Heart left ventricle (tissue), 16 donors: ENCODE data around the gene OR52H1. TPM values are rescaled to one million over a fixed set of nuclear protein-coding genes. Genes with fewer than 3 reads are reported as not detected.

Experiments used
- ATAC-seq, 4 donors: fragments of 200-7000 bp; cut with Tn5 transposase; one replicate each; pipeline ENCODE4 v1.9.1; 2020 to 2022; ENCODE audit warnings: moderate library complexity in 4 of 4, mild to moderate bottlenecking in 3 of 4, moderate number of reproducible peaks in 1 of 4
- DNase-seq, 5 donors: peaks; one replicate each; pipeline ENCODE4 v3.0.0-alpha.2; 2020
- H3K27ac ChIP-seq, 12 donors: fragments of 200-600 bp; sonication (generic) in 4 of 12; one replicate each; pipeline versions ENCODE4 v1.5.0 to v1.8.0; 2016 to 2022; ENCODE audit warnings: mild to moderate bottlenecking in 2 of 12
- H3K27me3 ChIP-seq, 9 donors: fragments of 200-600 bp; sonication (generic) in 2 of 9; one replicate each; pipeline versions ENCODE4 v1.5.1 to v1.8.0; 2016 to 2022; ENCODE audit warnings: mild to moderate bottlenecking in 3 of 9
- H3K36me3 ChIP-seq, 9 donors: fragments of 200-600 bp; sonication (generic) in 2 of 9; one replicate each; pipeline versions ENCODE4 v1.5.0 to v1.8.0; 2018 to 2022; ENCODE audit warnings: mild to moderate bottlenecking in 2 of 9
- H3K4me1 ChIP-seq, 12 donors: fragments of 200-600 bp; sonication (generic) in 4 of 12; one replicate each; pipeline versions ENCODE4 v1.5.0 to v1.8.0; 2016 to 2022; ENCODE audit warnings: mild to moderate bottlenecking in 3 of 12
- H3K4me3 ChIP-seq, 12 donors: fragments of 200-600 bp; sonication (generic) in 4 of 12; one replicate each; pipeline versions ENCODE4 v1.5.0 to v1.8.0; 2017 to 2022; ENCODE audit warnings: mild to moderate bottlenecking in 9 of 12, moderate library complexity in 4 of 12
- H3K9me3 ChIP-seq, 12 donors: fragments of 200-600 bp; sonication (generic) in 4 of 12; one replicate each; pipeline versions ENCODE4 v1.5.0 to v1.8.0; 2016 to 2022; ENCODE audit warnings: mild to moderate bottlenecking in 1 of 12
- CTCF ChIP-seq, 12 donors: fragments of 200-600 bp; sonication (generic) in 4 of 12; IDR thresholded peaks; one replicate each; pipeline versions ENCODE4 v1.5.0 to v1.8.0; 2018 to 2022; ENCODE audit warnings: antibody characterized with exemption in 12 of 12, mild to moderate bottlenecking in 5 of 12
- POLR2A ChIP-seq, 2 donors: fragments of 450-650 bp; IDR thresholded peaks; one replicate each; pipeline ENCODE4 v1.6.1; 2017; ENCODE audit warnings: antibody characterized with exemption in 2 of 2, mild to moderate bottlenecking in 2 of 2, moderate library complexity in 2 of 2
- WGBS, 4 donors: extraction: QIAGEN DNeasy Blood & Tissue Kit in 2 of 4; methylation state at CpG; one replicate each; pipeline versions ENCODE4 v1.1.5 to v1.1.7; 2013 to 2018; 5-methylcytosine and 5-hydroxymethylcytosine counted together
- intact Hi-C, 10 donors: fragments of 100-400 bp; cut with DNase I; formaldehyde crosslinking; loops; one replicate each; pipeline versions ENCODE4 v1.11.1 to v1.14.2; 2022
- polyA plus RNA-seq, 2 donors: library from polyadenylated mRNA; stranded (reverse); fragments of 200-250 nt; gene quantifications; one replicate each; pipeline ENCODE4 v1.2.3, GENCODE V29; 2013
- total RNA-seq, 9 donors: library from RNA; depleted of rRNA in 2 of 9; stranded (reverse); fragments of >200 nt in 2 of 9; fragmentation: NEBNext Ultra II Directional in 3 of 9; extraction: Animal tissue kit (Norgen Biotek cat#: 25700) in 3 of 9; gene quantifications; one replicate each; pipeline versions ENCODE4 v1.1.0 to v1.2.4, GENCODE V29; 2016 to 2023
- donor health status: ischemic (EF 13 %, LVEDD 7.1; RV severe dilation, severe dysfunction).
- donor health status: healthy with polysubstance abuse.
- donor health status: DM: no; HTN: yes; CAD: no.
- donor health status: DM: no; HTN: no; CAD: no.
- donor health status: ischemic (EF 25% LVEDD 6.9; RV normal size, moderate dysfunction).
- donor health status: ischemic (EF 25% LVEDD 5.7; RV mildly dilated, moderate dysfunction).
- donor health status: healthy.
- donor health status: DM: yes; HTN: yes; CAD: no.
- donor health status: ischemic (EF 35%, LVEDD 5.7; RV mildly dilated, moderate dysfunction).
- donor health status: nonischemic (EF 11% LVEDD 7.7; RV severe dilation, severe dysfunction).
- donor health status: DM: yes; HTN: yes; CAD: no.
- donor health status: PGD.
- donor health status: ischemic (EF 29% LVEDD 5.4; RV normal size, mild dysfunction).
- donor health status: nonischemic (EF 23%, LVEDD 6.1; RV moderate dilation, normal function).

OR52H1 gene
- total and polyA plus RNA-seq, 11 donors, result 0.32 to 0.47 TPM; not detected in 9

GRCh38 chr11:5516599-5516998, 31.7 kb downstream of the OR52H1 start, which contains the start of gene UBQLNL:
TSS of gene UBQLNL (minus strand) at chr11:5516699. CDS start at chr11:5516441, 258 bp downstream.
- Histone ChIP-seq H3K27me3 (no peaks in the 10 kb centered on the region), H3K36me3 (no peaks in the 10 kb centered on the region), H3K27ac (no peak within 1 kb of the TSS), H3K4me1 (no peaks in the 10 kb centered on the region), H3K9me3 (no peaks in the 10 kb centered on the region), H3K4me3 (no peak within 1 kb of the TSS)
- intact Hi-C loops, result no loop called here
- ATAC-seq, result no peak
- 89 to 97% (median 90%) methylated on average over 2 of the region's 2 CpGs for WGBS, 4 donors
- TF ChIP-seq CTCF (IDR thresholded peaks at IDR 0.05) (no peak), POLR2A (IDR thresholded peaks at IDR 0.05) (no peak)
- no peak for DNase-seq

- H3K4me3 ChIP-seq, result no peak overlapping the region
- ATAC-seq, result no peak
- intact Hi-C loops, result no loop called here
- no peaks in the 10 kb centered on the region for H3K4me1 ChIP-seq
- TF ChIP-seq CTCF (IDR thresholded peaks at IDR 0.05), result no peak
- TF ChIP-seq POLR2A (IDR thresholded peaks at IDR 0.05), result no peak
- H3K27ac ChIP-seq, result no peak overlapping the region
- no peaks in the 10 kb centered on the region for H3K36me3 ChIP-seq
- no peaks in the 10 kb centered on the region for H3K27me3 ChIP-seq
- no peak for DNase-seq
- no peaks in the 10 kb centered on the region for H3K9me3 ChIP-seq
Measured at GRCh38 chr11:5514841-5515240, 33.5 kb downstream of the OR52H1 start.

DNA sequence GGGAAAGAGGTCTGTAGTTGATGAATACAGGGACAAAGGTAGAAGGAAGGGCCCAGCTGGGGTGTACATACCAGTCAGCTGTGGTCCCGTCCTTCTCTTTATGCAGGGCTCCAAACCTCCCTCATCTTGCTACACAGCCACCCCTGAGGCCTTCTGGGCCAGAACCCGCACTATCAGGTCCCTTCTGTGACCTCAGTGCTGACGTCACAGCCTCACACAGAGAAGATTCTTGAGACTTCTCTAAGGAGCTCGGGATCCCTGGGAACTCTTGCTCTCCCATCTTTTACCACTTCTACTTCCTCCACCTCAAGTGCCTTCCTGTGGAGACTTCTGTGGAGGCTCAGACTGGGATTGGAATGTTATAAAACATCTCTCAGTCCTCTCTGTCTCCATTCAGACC, 38.5 kb downstream of the OR52H1 start, which contains the start of gene UBQLN3:
TSS of gene UBQLN3 (minus strand) at position 155 of the 400 bp plus-strand sequence. CDS start 399 bp downstream, outside the sequence.
- no peak within 1 kb of the TSS for H3K4me3 ChIP-seq
- no peak within 1 kb of the TSS for H3K27ac ChIP-seq
- ATAC-seq (no peak), DNase-seq (no peak)
- 71 to 86% (median 83%) methylated on average over 4 of the region's 4 CpGs for WGBS, 4 donors
- intact Hi-C loops, result no loop called here
- no peaks in the 10 kb centered on the region for H3K36me3 ChIP-seq
- H3K27me3 ChIP-seq, result no peaks in the 10 kb centered on the region
- H3K4me1 ChIP-seq, result no peaks in the 10 kb centered on the region
- TF ChIP-seq POLR2A (IDR thresholded peaks at IDR 0.05), result no peak
- TF ChIP-seq CTCF (IDR thresholded peaks at IDR 0.05), result no peak
- no peaks in the 10 kb centered on the region for H3K9me3 ChIP-seq

GRCh38 chr11:5508605-5509004, 39.7 kb downstream of the OR52H1 start:
- no peak for DNase-seq
- Histone ChIP-seq H3K27ac (no peak overlapping the region), H3K36me3 (no peaks in the 10 kb centered on the region), H3K9me3 (no peaks in the 10 kb centered on the region), H3K4me3 (no peak overlapping the region), H3K4me1 (no peaks in the 10 kb centered on the region), H3K27me3 (no peaks in the 10 kb centered on the region)
- ATAC-seq, result no peak
- 89 to 95% (median 94%) methylated on average over 5 to 8 of the region's 8 CpGs for WGBS, 4 donors
- intact Hi-C loops, result no loop called here
- no peak for TF ChIP-seq CTCF (IDR thresholded peaks at IDR 0.05)
- no peak for TF ChIP-seq POLR2A (IDR thresholded peaks at IDR 0.05)
